CD14-positive monocyte (primary cell): ENCODE measurements around the gene TMEM126A. TPM values are rescaled to one million over a fixed set of nuclear protein-coding genes. Genes with fewer than 3 reads are reported as not detected.

Experiments used
- DNase-seq, 3 donors: peaks; one replicate each; pipeline ENCODE4 v3.0.0-alpha.2; 2011 to 2022
- H2AFZ ChIP-seq: 2 replicates; pipeline ENCODE4 v1.6.0; 2012; ENCODE audit warnings: mild to moderate bottlenecking, low read depth, low read length, inconsistent platforms; ENCODE audit not compliant: insufficient read depth, poor library complexity, severe bottlenecking
- H3K27ac ChIP-seq, 2 donors: 1 replicate in 1 of 2; 2 replicates in 1 of 2; pipeline ENCODE4 v1.5.1; 2012 to 2013; ENCODE audit warnings: low read length in 2 of 2, control low read depth in 1 of 2, inconsistent platforms in 1 of 2, low read depth in 1 of 2, mild to moderate bottlenecking in 1 of 2
- H3K27me3 ChIP-seq, 2 donors: one replicate each; pipeline versions ENCODE4 v1.6.0 to v1.6.1; 2011 to 2013; ENCODE audit warnings: low read length in 2 of 2; ENCODE audit not compliant: control insufficient read depth in 2 of 2, insufficient read depth in 2 of 2
- H3K36me3 ChIP-seq, 2 donors: replicated peaks in 1 of 2; 1 replicate in 1 of 2; 2 replicates in 1 of 2; pipeline versions ENCODE4 v1.5.1 to v1.6.1; 2012 to 2013; ENCODE audit warnings: low read length in 2 of 2, control low read depth in 1 of 2, inconsistent platforms in 1 of 2, mild to moderate bottlenecking in 1 of 2; ENCODE audit not compliant: insufficient read depth in 2 of 2, control insufficient read depth in 1 of 2
- H3K4me1 ChIP-seq, 2 donors: 1 replicate in 1 of 2; 2 replicates in 1 of 2; pipeline versions ENCODE4 v1.5.1 to v1.6.1; 2012 to 2013; ENCODE audit warnings: low read length in 2 of 2, control low read depth in 1 of 2, inconsistent platforms in 1 of 2, mild to moderate bottlenecking in 1 of 2, moderate library complexity in 1 of 2; ENCODE audit not compliant: insufficient read depth in 2 of 2, control insufficient read depth in 1 of 2
- H3K4me2 ChIP-seq: replicated peaks from 2 replicates; pipeline ENCODE3; 2012; ENCODE audit warnings: low read length, moderate library complexity, mild to moderate bottlenecking; ENCODE audit not compliant: poor library complexity, severe bottlenecking; ENCODE audit errors: extremely low read depth
- H3K4me3 ChIP-seq, 3 experiments: fragments of 200-600 bp in 1 of 3; sonication (generic) in 1 of 3; replicated peaks in 1 of 3; 1 replicate in 2 of 3; 2 replicates in 1 of 3; pipeline ENCODE4 v1.5.1; 2011 to 2013; ENCODE audit warnings: low read length in 3 of 3, mild to moderate bottlenecking in 3 of 3, control low read depth in 2 of 3, low read depth in 2 of 3, inconsistent platforms in 1 of 3, moderate library complexity in 1 of 3
- H3K79me2 ChIP-seq: 2 replicates; pipeline ENCODE4 v1.6.0; 2012; ENCODE audit warnings: mild to moderate bottlenecking, control low read depth, inconsistent platforms, low read length, moderate library complexity; ENCODE audit not compliant: insufficient read depth
- H3K9ac ChIP-seq: 2 replicates; pipeline ENCODE4 v1.6.0; 2017; ENCODE audit warnings: low read length, mild to moderate bottlenecking; ENCODE audit not compliant: insufficient read depth, poor library complexity, severe bottlenecking
- H3K9me3 ChIP-seq, 2 donors: replicated peaks in 1 of 2; 1 replicate in 1 of 2; 2 replicates in 1 of 2; pipeline versions ENCODE4 v1.5.1 to v1.6.1; 2012 to 2013; ENCODE audit warnings: low read length in 2 of 2, control low read depth in 1 of 2; ENCODE audit not compliant: control insufficient read depth in 1 of 2, insufficient read depth in 1 of 2
- H4K20me1 ChIP-seq: 2 replicates; pipeline ENCODE4 v1.6.0; 2012; ENCODE audit warnings: mild to moderate bottlenecking, low read length, control low read depth, moderate library complexity; ENCODE audit not compliant: insufficient read depth
- H3K27ac Mint-ChIP-seq, 7 donors: one replicate each; pipeline ENCODE4 v1.8.0; 2020; ENCODE audit warnings: mild to moderate bottlenecking in 7 of 7, mixed read lengths in 7 of 7, moderate library complexity in 6 of 7, inconsistent platforms in 2 of 7
- H3K27me3 Mint-ChIP-seq, 3 donors: one replicate each; pipeline ENCODE4 v1.8.0; 2021 to 2022; ENCODE audit warnings: low read depth in 3 of 3, mild to moderate bottlenecking in 3 of 3, mixed read lengths in 3 of 3, moderate library complexity in 3 of 3, inconsistent platforms in 1 of 3
- H3K36me3 Mint-ChIP-seq, 2 donors: one replicate each; pipeline ENCODE4 v1.8.0; 2020; ENCODE audit warnings: mixed read lengths in 2 of 2, inconsistent platforms in 1 of 2, mild to moderate bottlenecking in 1 of 2
- H3K4me1 Mint-ChIP-seq: one replicate; pipeline ENCODE4 v1.8.0; 2020; ENCODE audit warnings: mild to moderate bottlenecking, mixed read lengths
- H3K4me3 Mint-ChIP-seq, 2 donors: one replicate each; pipeline ENCODE4 v1.8.0; 2020; ENCODE audit warnings: mild to moderate bottlenecking in 2 of 2, mixed read lengths in 2 of 2, moderate library complexity in 1 of 2
- H3K9me3 Mint-ChIP-seq, 7 donors: one replicate each; pipeline ENCODE4 v1.8.0; 2020 to 2022; ENCODE audit warnings: mixed read lengths in 7 of 7, mild to moderate bottlenecking in 6 of 7, moderate library complexity in 6 of 7, inconsistent platforms in 2 of 7
- WGBS: methylation state at CpG from one replicate; pipeline ENCODE4 v1.1.5; 2013; ENCODE audit warnings: missing lambda C conversion rate; ENCODE audit not compliant: insufficient coverage; 5-methylcytosine and 5-hydroxymethylcytosine counted together
- intact Hi-C, 2 donors: fragments of 100-400 bp; cut with micrococcal nuclease; formaldehyde crosslinking; loops; one replicate each; pipeline versions ENCODE4 v1.15.0 to v1.15.1; 2023
- polyA plus RNA-seq, 3 donors: library from polyadenylated mRNA; depleted of rRNA in 1 of 3; unstranded in 2 of 3; stranded (reverse) in 1 of 3; fragments of 300-500 nt in 2 of 3; fragments of >200 nt in 1 of 3; fragmentation: Illumina TruSeq in 2 of 3; gene quantifications; 1 replicate in 2 of 3; 2 replicates in 1 of 3; pipeline ENCODE4 v1.2.3, GENCODE V29; 2012 to 2021
- TF ChIP-seq, protein P1 (sequence below): fragments of 200-600 bp; IDR thresholded peaks from one replicate; pipeline ENCODE4 v1.8.0; 2022; ENCODE audit warnings: antibody characterized with exemption, mild to moderate bottlenecking

TMEM126A gene
- polyA plus RNA-seq, 3 donors, result 23.9 to 71.3 (median 71.1) TPM

DNA sequence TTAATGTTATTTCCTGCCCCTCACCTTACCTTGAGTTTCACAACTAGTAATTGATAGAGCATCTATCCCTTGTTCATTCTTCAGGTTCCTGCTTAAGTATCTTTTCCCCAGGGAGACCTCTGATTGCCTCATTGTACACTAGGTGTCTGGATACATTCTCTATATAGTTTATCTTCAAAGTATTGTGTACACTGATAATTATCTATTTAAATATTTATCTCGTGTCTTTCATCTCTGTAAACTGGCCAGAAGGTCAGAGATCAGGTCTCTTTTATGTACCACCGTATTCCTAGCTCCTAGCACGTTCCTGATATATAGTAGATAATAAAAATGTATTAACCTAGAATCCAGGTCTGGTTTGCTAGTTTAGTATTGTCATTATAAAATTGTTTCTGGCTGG lies 13.0 kb upstream of the TMEM126A start:
- Histone ChIP-seq H4K20me1 (peaks cover 10% of the 10 kb centered on the region), H3K9ac (no peak overlapping the region), H3K36me3 (peaks cover 36 to 80% of the 10 kb centered on the region in 2 donors), H3K27ac (no peak overlapping the region), H2AFZ (no peak overlapping the region), H3K27me3 (no peaks in the 10 kb centered on the region), H3K4me2 (no peak overlapping the region), H3K79me2 (peaks cover 25% of the 10 kb centered on the region), H3K4me3 (no peak overlapping the region), H3K9me3 (no peaks in the 10 kb centered on the region), H3K4me1 (peaks cover 0 to 3% of the 10 kb centered on the region in 2 donors)
- Mint-ChIP-seq H3K4me1 (peaks cover 4% of the 10 kb centered on the region), H3K4me3 (no peak overlapping the region), H3K9me3 (peaks cover 0 to 2% (median 0%) of the 10 kb centered on the region in 7 donors), H3K27me3 (no peaks in the 10 kb centered on the region), H3K27ac (no peak overlapping the region), H3K36me3 (peaks cover 49 to 51% of the 10 kb centered on the region in 2 donors)
- WGBS, result no CpG with 5 or more reads among the region's 3 CpGs
- TF ChIP-seq, protein P1, sequence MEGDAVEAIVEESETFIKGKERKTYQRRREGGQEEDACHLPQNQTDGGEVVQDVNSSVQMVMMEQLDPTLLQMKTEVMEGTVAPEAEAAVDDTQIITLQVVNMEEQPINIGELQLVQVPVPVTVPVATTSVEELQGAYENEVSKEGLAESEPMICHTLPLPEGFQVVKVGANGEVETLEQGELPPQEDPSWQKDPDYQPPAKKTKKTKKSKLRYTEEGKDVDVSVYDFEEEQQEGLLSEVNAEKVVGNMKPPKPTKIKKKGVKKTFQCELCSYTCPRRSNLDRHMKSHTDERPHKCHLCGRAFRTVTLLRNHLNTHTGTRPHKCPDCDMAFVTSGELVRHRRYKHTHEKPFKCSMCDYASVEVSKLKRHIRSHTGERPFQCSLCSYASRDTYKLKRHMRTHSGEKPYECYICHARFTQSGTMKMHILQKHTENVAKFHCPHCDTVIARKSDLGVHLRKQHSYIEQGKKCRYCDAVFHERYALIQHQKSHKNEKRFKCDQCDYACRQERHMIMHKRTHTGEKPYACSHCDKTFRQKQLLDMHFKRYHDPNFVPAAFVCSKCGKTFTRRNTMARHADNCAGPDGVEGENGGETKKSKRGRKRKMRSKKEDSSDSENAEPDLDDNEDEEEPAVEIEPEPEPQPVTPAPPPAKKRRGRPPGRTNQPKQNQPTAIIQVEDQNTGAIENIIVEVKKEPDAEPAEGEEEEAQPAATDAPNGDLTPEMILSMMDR, result no peak
- intact Hi-C loops, result no loop called here
- DNase-seq, result no peak

GRCh38 chr11:85643191-85643614 lies 4.6 kb upstream of the TMEM126A start:
- Histone ChIP-seq H3K27ac (no peak overlapping the region), H3K36me3 (peaks cover 0 to 10% of the 10 kb centered on the region in 2 donors), H3K4me2 (no peak overlapping the region), H3K4me3 (no peak overlapping the region), H3K79me2 (peaks cover 5% of the 10 kb centered on the region), H3K9me3 (no peaks in the 10 kb centered on the region), H3K27me3 (peaks cover 26 to 42% of the 10 kb centered on the region in 2 donors), H3K9ac (no peak overlapping the region), H3K4me1 (peaks cover 7 to 8% of the 10 kb centered on the region in 2 donors), H4K20me1 (no peaks in the 10 kb centered on the region), H2AFZ (no peak overlapping the region)
- 43% methylated on average over 1 of the region's 2 CpGs for WGBS
- TF ChIP-seq, protein P1, result no peak
- peak overlapping the region in 1 of 2 donors; percentile 47 for H3K4me3 Mint-ChIP-seq
- H3K9me3 Mint-ChIP-seq, result peaks cover 0 to 2% (median 0%) of the 10 kb centered on the region in 7 donors
- H3K27ac Mint-ChIP-seq, result no peak overlapping the region
- peaks cover 10% of the 10 kb centered on the region for H3K4me1 Mint-ChIP-seq
- H3K36me3 Mint-ChIP-seq, result peaks cover 7 to 10% of the 10 kb centered on the region in 2 donors
- peaks cover 17 to 33% (median 29%) of the 10 kb centered on the region in 3 donors for H3K27me3 Mint-ChIP-seq
- intact Hi-C loops, result no loop called here
- peak in 1 of 3 donors; percentile 54 for DNase-seq
